Measurements from ENCODE around the gene GALNT15. TPM values are rescaled to one million over a fixed set of nuclear protein-coding genes. Genes with fewer than 3 reads are reported as not detected.
A peak's percentile ranks its signal among the peaks of the same experiment; 100 is the strongest.

Gene GALNT15
- total RNA-seq, 1 experiment from 2014 or later, result not detected

GRCh38 chr3:16247282-16248061 lies 73.0 kb downstream of the GALNT15 start:
- Histone ChIP-seq H3K4me2 (ENCODE audit: low read depth, low read length, poor library complexity, severe bottlenecking) (peak overlapping the region; percentile 19), H3K4me1 (ENCODE audit: low read length) (peaks cover 46% of the 10 kb centered on the region), H2AFZ (ENCODE audit: low read length) (no peak overlapping the region), H3K27me3 (ENCODE audit: low read length) (no peaks in the 10 kb centered on the region), H3K36me3 (ENCODE audit: insufficient read depth, low read length) (no peaks in the 10 kb centered on the region), H3K4me3 (ENCODE audit: low read length) (no peak overlapping the region), H3K9me3 (ENCODE audit: low read length) (no peaks in the 10 kb centered on the region), H3K79me2 (ENCODE audit: low read length) (no peaks in the 10 kb centered on the region), H3K9me2 (replicated peaks; ENCODE audit: insufficient read depth, low read length) (no peaks in the 10 kb centered on the region), H3K9ac (ENCODE audit: low read length) (0 out of 2 replicates have a peak overlapping the region, but pooled peaks have one; percentile 25), H4K20me1 (ENCODE audit: insufficient read depth, low read depth, low read length) (no peaks in the 10 kb centered on the region), H3K27ac (ENCODE audit: low read length) (no peak overlapping the region)
- peak; percentile 95 for DNase-seq

GRCh38 chr3:16248556-16248955 lies 74.1 kb downstream of the GALNT15 start:
- Histone ChIP-seq H4K20me1 (ENCODE audit: insufficient read depth, low read depth, low read length) (no peaks in the 10 kb centered on the region), H3K4me2 (ENCODE audit: low read depth, low read length, poor library complexity, severe bottlenecking) (no peak overlapping the region), H3K79me2 (ENCODE audit: low read length) (no peaks in the 10 kb centered on the region), H3K4me1 (ENCODE audit: low read length) (peaks cover 57% of the 10 kb centered on the region), H3K9me3 (ENCODE audit: low read length) (no peaks in the 10 kb centered on the region), H2AFZ (ENCODE audit: low read length) (no peak overlapping the region), H3K4me3 (ENCODE audit: low read length) (no peak overlapping the region), H3K36me3 (ENCODE audit: insufficient read depth, low read length) (no peaks in the 10 kb centered on the region), H3K27me3 (ENCODE audit: low read length) (no peaks in the 10 kb centered on the region), H3K9ac (ENCODE audit: low read length) (no peak overlapping the region), H3K27ac (ENCODE audit: low read length) (no peak overlapping the region), H3K9me2 (replicated peaks; ENCODE audit: insufficient read depth, low read length) (no peaks in the 10 kb centered on the region)
- no peak for DNase-seq

DNA sequence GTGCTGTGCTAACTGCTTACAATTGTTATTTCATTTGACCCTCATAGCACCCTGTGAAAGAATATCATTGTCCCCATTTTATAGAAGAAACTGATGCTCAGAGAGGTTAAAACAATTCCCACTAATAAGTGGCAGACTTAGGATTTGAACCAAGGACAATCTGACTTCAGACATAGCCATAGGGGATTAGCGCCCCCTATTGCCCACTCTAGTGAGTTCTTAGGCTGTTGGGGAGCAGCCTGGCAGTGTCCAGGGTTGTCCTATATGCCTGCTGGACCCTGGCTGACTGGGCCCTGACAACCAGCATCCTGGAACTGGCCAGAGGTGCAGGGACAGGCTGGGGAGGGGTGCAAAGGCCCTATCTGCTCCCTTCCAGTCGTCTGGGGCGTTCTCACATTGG lies 74.9 kb downstream of the GALNT15 start:
- H4K20me1 ChIP-seq (ENCODE audit: insufficient read depth, low read depth, low read length), result no peaks in the 10 kb centered on the region
- no peak overlapping the region for H2AFZ ChIP-seq (ENCODE audit: low read length)
- no peaks in the 10 kb centered on the region for H3K9me2 ChIP-seq (replicated peaks; ENCODE audit: insufficient read depth, low read length)
- peak; percentile 80 for DNase-seq
- H3K79me2 ChIP-seq (ENCODE audit: low read length), result no peaks in the 10 kb centered on the region
- no peak overlapping the region for H3K4me2 ChIP-seq (ENCODE audit: low read depth, low read length, poor library complexity, severe bottlenecking)
- H3K36me3 ChIP-seq (ENCODE audit: insufficient read depth, low read length), result no peaks in the 10 kb centered on the region
- no peaks in the 10 kb centered on the region for H3K27me3 ChIP-seq (ENCODE audit: low read length)
- H3K27ac ChIP-seq (ENCODE audit: low read length), result no peak overlapping the region
- no peak overlapping the region for H3K4me3 ChIP-seq (ENCODE audit: low read length)
- H3K9ac ChIP-seq (ENCODE audit: low read length), result no peak overlapping the region
- peaks cover 55% of the 10 kb centered on the region for H3K4me1 ChIP-seq (ENCODE audit: low read length)
- no peaks in the 10 kb centered on the region for H3K9me3 ChIP-seq (ENCODE audit: low read length)

GRCh38 chr3:16249886-16250285 lies 75.4 kb downstream of the GALNT15 start:
- no peak overlapping the region for H2AFZ ChIP-seq (ENCODE audit: low read length)
- no peaks in the 10 kb centered on the region for H3K79me2 ChIP-seq (ENCODE audit: low read length)
- DNase-seq, result no peak
- no peaks in the 10 kb centered on the region for H3K9me2 ChIP-seq (replicated peaks; ENCODE audit: insufficient read depth, low read length)
- no peak overlapping the region for H3K4me3 ChIP-seq (ENCODE audit: low read length)
- peaks cover 50% of the 10 kb centered on the region for H3K4me1 ChIP-seq (ENCODE audit: low read length)
- H3K9me3 ChIP-seq (ENCODE audit: low read length), result no peaks in the 10 kb centered on the region
- no peaks in the 10 kb centered on the region for H3K27me3 ChIP-seq (ENCODE audit: low read length)
- H3K27ac ChIP-seq (ENCODE audit: low read length), result no peak overlapping the region
- no peak overlapping the region for H3K4me2 ChIP-seq (ENCODE audit: low read depth, low read length, poor library complexity, severe bottlenecking)
- H3K36me3 ChIP-seq (ENCODE audit: insufficient read depth, low read length), result no peaks in the 10 kb centered on the region
- no peaks in the 10 kb centered on the region for H4K20me1 ChIP-seq (ENCODE audit: insufficient read depth, low read depth, low read length)
- no peak overlapping the region for H3K9ac ChIP-seq (ENCODE audit: low read length)

DNA sequence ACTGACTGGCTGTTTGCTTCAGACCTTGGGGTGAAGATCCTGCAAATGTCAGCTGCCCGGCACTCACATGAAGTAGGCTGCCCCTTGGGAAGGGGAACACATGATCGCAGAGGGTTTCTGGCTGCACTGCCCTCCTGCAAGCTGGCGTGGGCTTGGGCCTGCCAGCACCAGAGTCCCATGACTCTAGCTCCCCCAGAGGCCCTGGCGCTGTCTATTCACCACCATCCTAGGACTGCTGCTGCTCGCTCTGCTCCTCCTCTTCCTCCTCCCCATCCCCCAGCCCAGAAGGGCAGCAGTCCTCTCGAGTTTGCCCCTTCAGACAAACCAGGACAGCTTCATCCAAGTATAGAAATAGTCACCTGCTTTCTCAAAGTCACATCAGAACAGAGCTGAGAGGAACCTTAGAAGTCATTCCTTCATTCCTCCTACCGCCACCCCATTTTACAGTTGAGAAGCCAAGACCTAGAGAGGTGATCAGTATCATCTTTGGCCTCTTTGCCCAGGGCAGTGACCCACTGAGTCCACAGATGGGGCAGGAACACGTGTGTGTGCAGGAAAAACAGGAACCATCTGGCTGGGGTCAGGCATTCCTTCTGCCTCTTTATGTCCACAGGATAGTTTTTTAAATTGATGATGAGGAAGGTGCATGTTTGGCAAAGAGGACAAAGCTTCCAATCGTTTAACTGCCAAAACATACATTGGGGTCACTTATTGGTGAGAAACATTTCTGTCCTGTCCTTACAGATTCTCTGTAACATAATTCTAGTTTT lies 77.0 kb downstream of the GALNT15 start:
- H2AFZ ChIP-seq (ENCODE audit: low read length), result no peak overlapping the region
- H3K9me2 ChIP-seq (replicated peaks; ENCODE audit: insufficient read depth, low read length), result no peaks in the 10 kb centered on the region
- no peaks in the 10 kb centered on the region for H4K20me1 ChIP-seq (ENCODE audit: insufficient read depth, low read depth, low read length)
- H3K4me2 ChIP-seq (ENCODE audit: low read depth, low read length, poor library complexity, severe bottlenecking), result no peak overlapping the region
- no peak overlapping the region for H3K9ac ChIP-seq (ENCODE audit: low read length)
- H3K36me3 ChIP-seq (ENCODE audit: insufficient read depth, low read length), result no peaks in the 10 kb centered on the region
- H3K27ac ChIP-seq (ENCODE audit: low read length), result no peak overlapping the region
- peaks cover 36% of the 10 kb centered on the region for H3K4me1 ChIP-seq (ENCODE audit: low read length)
- no peak for DNase-seq
- no peaks in the 10 kb centered on the region for H3K27me3 ChIP-seq (ENCODE audit: low read length)
- no peaks in the 10 kb centered on the region for H3K79me2 ChIP-seq (ENCODE audit: low read length)
- H3K4me3 ChIP-seq (ENCODE audit: low read length), result no peak overlapping the region
- no peaks in the 10 kb centered on the region for H3K9me3 ChIP-seq (ENCODE audit: low read length)

DNA sequence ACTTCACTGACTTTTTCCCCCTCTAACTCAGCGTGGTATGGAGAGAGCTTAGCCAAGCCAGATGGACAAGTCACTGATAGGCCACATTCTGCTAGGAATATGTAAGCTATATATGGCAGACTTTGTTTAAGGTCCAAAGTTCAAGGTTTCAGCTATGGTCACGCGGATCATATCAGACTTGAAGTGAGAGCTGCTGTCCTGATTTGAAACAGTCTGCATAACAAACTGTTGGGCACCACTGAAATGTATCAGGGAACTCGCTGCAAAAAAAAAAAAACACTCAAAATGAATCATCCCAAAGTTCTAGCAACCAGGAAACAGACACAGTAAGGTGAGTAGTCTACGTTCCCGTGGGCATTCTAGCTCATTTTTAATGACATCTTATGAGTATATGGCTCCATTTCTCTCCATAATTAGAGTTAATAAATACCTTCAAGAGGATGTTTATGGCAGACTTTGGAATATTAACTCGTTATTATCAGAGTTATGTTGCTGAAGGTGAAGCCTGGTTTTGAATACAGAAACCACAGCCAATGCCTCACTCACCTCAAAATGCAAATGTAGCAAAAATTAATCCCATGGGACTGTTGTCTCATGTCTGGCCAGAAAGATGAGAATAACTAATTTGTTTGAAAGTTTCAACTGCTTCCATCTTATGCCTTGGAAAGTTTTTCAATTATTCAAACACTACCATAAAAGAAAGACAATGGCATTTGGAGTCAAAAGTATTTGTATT lies 77.9 kb downstream of the GALNT15 start:
- Histone ChIP-seq H4K20me1 (ENCODE audit: insufficient read depth, low read depth, low read length) (no peaks in the 10 kb centered on the region), H3K36me3 (ENCODE audit: insufficient read depth, low read length) (no peaks in the 10 kb centered on the region), H3K4me3 (ENCODE audit: low read length) (no peak overlapping the region), H3K27me3 (ENCODE audit: low read length) (no peaks in the 10 kb centered on the region), H3K27ac (ENCODE audit: low read length) (no peak overlapping the region), H3K9me2 (replicated peaks; ENCODE audit: insufficient read depth, low read length) (no peaks in the 10 kb centered on the region), H2AFZ (ENCODE audit: low read length) (no peak overlapping the region), H3K9me3 (ENCODE audit: low read length) (no peaks in the 10 kb centered on the region), H3K4me1 (ENCODE audit: low read length) (peaks cover 30% of the 10 kb centered on the region), H3K79me2 (ENCODE audit: low read length) (no peaks in the 10 kb centered on the region), H3K4me2 (ENCODE audit: low read depth, low read length, poor library complexity, severe bottlenecking) (peak overlapping the region; percentile 31), H3K9ac (ENCODE audit: low read length) (no peak overlapping the region)
- DNase-seq, result peak; percentile 62

GRCh38 chr3:16252988-16253387 lies 78.5 kb downstream of the GALNT15 start:
- Histone ChIP-seq H3K9me3 (ENCODE audit: low read length) (no peaks in the 10 kb centered on the region), H3K36me3 (ENCODE audit: insufficient read depth, low read length) (no peaks in the 10 kb centered on the region), H4K20me1 (ENCODE audit: insufficient read depth, low read depth, low read length) (no peaks in the 10 kb centered on the region), H3K79me2 (ENCODE audit: low read length) (no peaks in the 10 kb centered on the region), H3K27ac (ENCODE audit: low read length) (no peak overlapping the region), H3K27me3 (ENCODE audit: low read length) (no peaks in the 10 kb centered on the region), H3K9ac (ENCODE audit: low read length) (no peak overlapping the region), H3K4me2 (ENCODE audit: low read depth, low read length, poor library complexity, severe bottlenecking) (peak overlapping the region; percentile 31), H3K9me2 (replicated peaks; ENCODE audit: insufficient read depth, low read length) (no peaks in the 10 kb centered on the region), H3K4me3 (ENCODE audit: low read length) (no peak overlapping the region), H3K4me1 (ENCODE audit: low read length) (peaks cover 25% of the 10 kb centered on the region), H2AFZ (ENCODE audit: low read length) (no peak overlapping the region)
- DNase-seq, result no peak

- no peak overlapping the region for H2AFZ ChIP-seq (ENCODE audit: low read length)
- no peak overlapping the region for H3K4me2 ChIP-seq (ENCODE audit: low read depth, low read length, poor library complexity, severe bottlenecking)
These were observed 79.1 kb downstream of the GALNT15 start for GRCh38 chr3:16253601-16254000.

More at GRCh38 chr3:16253601-16254000, 79.1 kb downstream of the GALNT15 start:
- no peak for DNase-seq
- H3K27ac ChIP-seq (ENCODE audit: low read length), result no peak overlapping the region
- H3K9me2 ChIP-seq (replicated peaks; ENCODE audit: insufficient read depth, low read length), result no peaks in the 10 kb centered on the region
- H3K27me3 ChIP-seq (ENCODE audit: low read length), result no peaks in the 10 kb centered on the region
- H4K20me1 ChIP-seq (ENCODE audit: insufficient read depth, low read depth, low read length), result no peaks in the 10 kb centered on the region
- no peaks in the 10 kb centered on the region for H3K79me2 ChIP-seq (ENCODE audit: low read length)
- no peak overlapping the region for H3K4me3 ChIP-seq (ENCODE audit: low read length)
- H3K36me3 ChIP-seq (ENCODE audit: insufficient read depth, low read length), result no peaks in the 10 kb centered on the region
- no peak overlapping the region for H3K9ac ChIP-seq (ENCODE audit: low read length)
- H3K4me1 ChIP-seq (ENCODE audit: low read length), result peaks cover 25% of the 10 kb centered on the region
- H3K9me3 ChIP-seq (ENCODE audit: low read length), result no peaks in the 10 kb centered on the region
